IPS DF 4.7 (cell line): Measurements from ENCODE around the gene COBL.
A peak's percentile ranks its signal among the peaks of the same experiment; 100 is the strongest.

ENCODE experiments used
- DNase-seq: peaks from one replicate; pipeline ENCODE4 v3.0.0-alpha.2; 2013; ENCODE audit warnings: low spot score; ENCODE audit errors: extremely low read depth

Gene COBL

DNA sequence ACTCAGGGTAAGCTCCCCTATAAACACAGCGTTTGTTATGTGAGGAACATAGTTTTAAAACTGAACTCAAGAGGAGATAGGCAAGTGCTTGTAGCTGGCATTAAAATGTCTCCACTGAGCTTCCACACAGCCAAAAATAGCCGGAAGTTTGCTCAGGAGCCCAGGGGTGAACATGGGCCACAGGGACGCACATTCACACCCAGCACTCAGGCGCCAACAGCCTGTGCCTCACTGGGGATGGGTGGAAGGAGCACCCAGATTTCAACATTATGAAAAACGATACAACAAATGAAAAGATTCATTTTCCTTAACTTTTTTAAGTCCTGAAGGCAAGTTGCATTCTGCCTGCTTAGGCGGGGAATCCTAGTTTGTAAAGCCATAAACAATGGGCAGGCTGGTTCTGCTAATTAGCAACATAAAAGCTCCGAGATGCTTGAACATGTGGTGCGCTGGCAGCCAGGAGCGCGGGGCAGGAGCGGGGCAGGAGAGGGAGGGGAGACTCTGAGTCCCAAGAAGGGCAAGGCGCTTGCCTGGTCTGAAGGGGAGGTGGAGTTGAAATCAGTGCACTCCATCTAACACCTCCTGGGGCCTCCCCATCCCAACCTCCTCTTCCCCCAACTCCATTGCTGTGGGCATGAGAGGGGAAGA is 235.9 kb downstream of the COBL start:
- peak; percentile 60 for DNase-seq

DNA sequence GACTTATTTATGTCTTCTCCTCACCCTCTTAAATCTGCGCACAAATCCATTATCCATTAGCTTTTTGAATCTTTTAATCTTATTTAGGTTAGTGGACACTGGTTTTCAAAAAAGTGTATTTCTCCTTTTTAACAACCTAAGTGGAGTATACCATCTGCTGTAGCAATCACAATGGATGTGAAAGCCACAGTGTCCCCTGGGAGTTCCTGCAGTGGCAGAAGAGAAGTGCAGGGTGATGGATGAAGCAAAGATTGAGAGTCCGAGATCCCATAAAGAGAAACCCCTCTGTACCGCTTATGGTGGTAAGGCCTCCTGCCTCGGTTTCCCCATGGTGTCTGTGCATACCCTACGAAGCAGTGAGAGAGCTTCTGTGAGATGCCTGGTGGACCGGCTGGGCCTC is 236.4 kb downstream of the COBL start:
- no peak for DNase-seq

DNA sequence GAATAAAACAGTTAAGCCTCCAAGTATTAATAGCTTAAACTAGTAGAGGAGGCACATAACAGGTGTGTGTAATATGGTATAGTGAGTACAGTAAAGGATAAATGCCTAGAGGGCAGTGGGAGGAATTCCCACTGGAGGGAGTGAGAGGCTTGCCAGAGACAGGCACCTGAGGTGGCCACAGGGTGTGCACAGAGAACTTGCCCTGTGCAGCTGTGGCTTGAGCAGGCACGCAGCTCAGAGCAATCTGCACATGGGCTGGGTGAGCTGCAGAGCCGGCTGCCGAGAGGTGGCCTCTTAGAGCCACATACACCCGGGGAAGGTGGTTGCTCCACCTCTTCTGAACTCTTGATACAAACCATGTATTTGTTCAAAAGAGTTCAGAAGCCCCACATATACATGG is 237.1 kb downstream of the COBL start:
- DNase-seq = no peak

DNA sequence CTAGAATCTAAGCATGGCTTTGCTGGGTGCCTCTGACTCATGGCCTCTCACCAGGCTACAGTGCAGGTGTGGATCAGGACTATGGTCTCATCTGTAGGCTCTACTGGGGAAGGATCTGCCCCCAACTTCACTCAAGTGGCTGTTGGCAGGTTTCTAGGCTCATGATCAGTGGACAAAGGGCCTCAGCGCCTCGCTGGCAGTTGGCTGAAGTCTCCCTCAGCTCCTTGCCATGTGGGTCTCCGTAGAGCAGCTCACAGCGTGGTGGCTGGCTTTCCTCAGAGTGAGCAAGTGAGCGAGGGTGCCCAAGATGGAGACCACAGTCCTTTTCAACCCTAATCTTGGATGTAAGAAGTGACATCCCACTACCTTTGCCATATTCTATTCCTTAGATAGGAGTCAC is 238.0 kb downstream of the COBL start:
- no peak for DNase-seq

DNA sequence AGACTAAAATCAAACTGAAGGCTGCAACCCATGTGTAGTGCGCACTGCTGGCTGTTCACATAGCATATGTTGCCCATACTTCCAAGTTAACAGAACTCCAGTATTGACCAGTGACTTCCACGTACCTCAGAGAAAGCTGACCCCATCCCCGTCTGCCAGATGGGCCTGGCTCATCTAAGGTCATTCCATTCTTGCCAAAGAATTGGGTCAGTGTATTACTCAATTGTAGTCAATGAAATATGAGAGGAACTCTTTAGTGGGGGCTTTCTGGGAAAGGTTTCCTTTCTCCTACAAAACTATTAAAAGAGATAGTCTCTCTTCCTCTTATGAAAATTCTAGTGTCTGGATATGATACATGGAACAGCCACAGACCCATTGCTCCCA is 238.6 kb downstream of the COBL start:
- DNase-seq = no peak

DNA sequence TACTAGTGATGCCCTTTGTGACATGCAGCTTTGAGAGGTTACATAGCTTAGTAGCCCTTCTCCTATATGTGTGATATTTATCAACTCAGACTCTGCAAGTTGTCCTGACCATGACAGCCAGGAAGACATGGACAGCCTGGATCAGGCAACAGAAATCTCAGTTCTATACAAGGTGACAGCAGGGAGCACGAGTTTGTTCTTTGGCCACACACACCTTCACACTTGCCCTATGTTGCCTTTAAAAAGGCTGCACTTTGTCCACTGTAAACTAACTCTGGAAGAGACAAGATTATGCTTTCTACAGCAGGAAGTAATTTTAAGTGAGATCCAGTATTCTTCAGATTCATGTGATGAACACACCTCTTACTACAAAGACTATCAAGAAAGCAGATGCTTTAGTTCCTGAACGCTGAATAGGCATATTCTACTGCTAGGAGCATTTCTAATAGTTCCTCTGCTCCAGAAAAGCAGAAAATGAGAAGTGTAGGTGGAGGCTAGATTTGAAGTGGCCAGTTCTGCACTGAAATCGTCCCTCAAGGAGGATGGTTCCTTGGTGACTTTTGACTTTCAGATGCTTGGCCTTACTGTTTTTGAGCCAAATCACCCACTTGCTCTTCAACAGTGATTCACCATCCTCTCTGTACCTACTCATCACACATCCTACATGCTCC is 239.2 kb downstream of the COBL start:
- no peak for DNase-seq

DNA sequence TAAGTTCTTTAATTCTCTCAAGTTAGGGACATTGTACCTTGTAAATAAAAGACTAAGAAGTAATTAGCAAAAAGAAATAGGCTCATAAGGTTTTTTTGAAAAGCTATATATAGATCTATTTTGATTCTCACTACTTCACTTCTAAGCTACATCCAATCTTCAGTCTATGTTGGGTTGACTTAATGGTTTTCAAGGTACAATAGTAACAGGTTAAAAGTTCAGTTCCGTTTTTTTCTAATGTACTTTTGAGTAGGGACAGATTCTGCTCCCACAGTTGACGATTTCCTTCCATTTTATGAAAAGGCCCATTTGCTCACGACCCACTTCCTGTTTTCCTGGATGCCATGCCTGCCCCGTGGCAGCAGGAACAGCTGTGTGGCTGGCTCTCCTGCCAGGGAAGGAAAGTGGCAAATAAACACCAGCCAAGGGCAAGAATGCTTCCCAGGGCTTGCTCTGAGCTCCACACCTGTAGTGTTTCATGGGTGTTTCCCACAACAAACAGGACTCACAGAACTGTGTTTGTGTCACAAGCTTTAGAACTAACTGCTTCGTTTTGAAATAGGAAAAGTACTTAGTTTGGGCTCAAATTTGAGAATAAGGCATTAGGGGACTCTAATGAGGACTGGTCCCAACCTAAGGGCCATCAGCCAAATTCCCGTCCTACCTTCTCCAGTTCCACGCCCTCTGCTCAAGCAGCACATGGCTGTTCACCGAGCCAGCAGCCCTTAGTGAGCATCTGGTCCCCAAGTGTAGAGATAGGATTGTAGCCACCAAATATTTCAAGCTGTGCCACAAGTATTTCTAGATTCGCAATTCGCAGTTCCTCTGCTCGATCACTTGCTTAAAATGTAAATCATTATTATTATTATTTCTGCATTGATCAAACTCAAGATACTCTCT is 240.7 kb downstream of the COBL start:
- no peak for DNase-seq

DNA sequence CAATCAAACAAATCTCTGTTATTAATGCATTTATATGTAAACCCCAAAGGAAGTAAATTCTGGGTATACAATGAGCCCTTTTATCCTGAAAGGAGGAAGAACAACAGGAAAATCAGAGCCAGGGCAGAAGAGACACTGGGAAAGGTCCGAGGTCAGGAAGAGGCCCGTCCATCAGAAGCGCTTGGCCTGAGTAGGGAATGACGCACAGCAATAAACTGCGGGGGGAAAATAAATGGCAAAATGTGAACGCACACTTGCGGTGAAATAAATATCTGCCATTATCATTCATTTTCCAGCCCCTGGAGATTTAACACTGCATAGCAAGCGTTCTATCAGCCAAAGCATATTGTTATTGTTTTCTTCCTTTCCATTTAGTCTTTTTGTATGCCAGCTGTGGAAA is 243.4 kb downstream of the COBL start:
- DNase-seq = no peak

DNA sequence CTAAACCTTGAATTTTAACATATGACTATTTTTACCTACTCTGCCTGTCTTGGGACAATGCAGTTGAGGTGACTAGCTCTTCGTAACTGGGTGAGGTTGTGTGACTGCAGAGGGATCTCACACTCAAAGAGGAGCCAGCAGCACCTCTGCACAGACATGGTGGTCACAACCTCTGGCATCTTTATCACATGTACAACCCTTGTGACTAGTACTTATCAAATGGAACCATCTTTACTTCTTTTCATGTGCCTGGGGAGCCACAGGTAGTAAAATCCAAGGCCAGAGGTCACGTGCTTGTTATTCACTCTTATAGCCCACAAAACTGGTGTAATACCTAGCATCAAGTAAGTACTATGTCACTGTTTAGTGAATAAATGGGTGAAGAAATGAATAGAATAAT is 244.3 kb downstream of the COBL start:
- no peak for DNase-seq

DNA sequence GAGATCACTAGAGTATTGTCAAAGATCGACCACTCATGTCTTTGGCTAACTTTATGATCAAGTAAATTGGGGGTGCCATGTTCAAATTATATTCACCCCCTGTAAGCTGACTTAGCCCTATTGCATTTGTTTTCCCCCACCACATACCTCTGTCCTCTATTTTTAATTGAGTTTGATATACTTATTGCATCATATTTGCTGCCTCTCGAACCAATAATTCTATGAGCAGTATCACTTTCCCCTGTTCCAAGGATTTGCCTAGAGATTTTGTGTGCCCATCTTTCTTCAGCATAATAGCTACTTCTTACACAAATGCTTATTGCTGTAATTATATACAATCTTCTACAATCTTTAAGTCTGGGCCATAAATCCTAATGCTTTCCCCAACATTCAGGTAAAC is 245.2 kb downstream of the COBL start:
- no peak for DNase-seq

DNA sequence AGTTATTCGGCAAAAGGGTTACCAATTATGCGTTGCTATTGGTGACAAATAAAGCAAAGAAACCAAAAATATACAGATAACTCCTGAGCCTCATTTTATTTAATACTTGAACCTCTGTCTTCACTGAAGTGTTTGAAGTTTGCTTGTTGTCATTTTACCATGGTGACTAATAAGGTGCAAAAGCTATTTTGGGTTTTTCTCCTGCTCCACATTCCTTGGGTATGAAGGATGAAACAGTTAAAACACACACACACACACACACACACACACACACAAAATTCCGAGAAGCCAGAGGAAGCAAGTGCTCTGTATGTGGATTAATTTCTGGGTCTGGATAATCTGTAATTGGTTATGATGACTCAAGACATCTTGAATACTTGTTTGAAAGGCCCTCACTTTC is 246.5 kb downstream of the COBL start:
- no peak for DNase-seq

DNA sequence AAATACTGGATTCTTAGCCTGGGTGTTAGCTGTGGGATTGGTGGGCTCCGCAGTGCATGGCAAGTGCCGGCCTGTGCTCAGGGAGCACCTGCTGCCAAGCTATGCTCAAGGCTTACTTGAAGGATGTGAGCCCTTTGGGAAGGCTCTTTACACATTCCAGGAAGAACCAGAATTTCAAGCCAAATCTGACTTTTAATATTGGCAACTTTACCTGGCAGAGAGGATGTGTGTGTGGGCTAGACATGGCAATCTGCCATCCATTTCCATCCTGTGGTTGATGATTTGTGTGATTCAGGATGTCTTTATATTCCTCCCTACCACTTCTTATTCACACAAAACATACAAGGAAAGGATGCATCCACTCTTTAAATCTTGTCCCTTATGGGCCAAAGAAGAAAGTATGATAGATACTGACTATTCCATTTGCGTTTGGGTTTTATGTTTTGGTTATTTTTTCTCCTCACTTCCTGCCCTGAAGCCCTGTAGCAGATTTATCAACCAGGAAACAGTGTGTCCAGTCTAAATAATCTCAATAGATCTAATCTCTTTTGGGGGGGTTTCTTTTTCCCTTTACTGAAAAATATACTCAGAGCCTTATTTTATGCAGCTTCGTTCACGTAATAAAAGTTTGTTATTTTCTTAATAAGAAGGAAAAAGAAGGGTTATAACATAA is 247.1 kb downstream of the COBL start:
- DNase-seq = no peak

DNA sequence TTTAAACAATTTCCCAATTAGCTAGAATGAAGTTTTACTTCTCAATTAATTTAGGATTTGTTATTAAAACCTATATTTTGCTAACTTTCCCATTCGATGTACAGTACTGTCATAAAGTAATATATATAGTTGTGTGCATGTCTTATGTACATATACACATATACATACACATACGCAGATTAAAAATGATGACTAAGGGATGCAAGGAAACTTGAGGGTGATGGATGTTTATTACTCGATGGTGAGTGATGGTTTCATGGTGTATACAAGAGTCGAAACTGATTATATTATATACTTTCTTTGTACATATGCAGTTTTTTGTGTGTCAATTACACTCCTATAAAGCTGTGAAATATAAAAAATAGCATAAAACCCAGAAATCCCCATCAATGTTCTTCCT is 248.2 kb downstream of the COBL start:
- no peak for DNase-seq

DNA sequence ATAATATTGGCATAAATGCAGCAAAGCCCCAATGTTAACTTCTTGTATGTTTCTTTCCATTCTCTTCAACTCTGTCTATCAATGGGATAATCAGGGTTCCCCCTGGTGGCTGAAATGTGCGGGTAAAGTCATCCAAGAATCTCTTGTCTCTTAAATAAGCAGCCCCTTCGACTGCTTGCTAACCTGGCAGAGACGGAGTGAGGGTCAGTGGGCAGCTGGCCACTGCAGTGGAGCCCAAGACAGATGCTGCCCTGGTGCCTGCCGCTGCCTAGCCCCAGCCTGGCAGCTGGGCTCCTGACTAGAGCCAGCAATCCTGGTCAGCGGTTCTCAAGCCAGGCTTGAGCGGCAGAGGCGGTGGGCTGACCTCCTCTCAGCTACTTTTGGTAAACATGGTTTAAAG is 248.9 kb downstream of the COBL start:
- peak; percentile 60 for DNase-seq

DNA sequence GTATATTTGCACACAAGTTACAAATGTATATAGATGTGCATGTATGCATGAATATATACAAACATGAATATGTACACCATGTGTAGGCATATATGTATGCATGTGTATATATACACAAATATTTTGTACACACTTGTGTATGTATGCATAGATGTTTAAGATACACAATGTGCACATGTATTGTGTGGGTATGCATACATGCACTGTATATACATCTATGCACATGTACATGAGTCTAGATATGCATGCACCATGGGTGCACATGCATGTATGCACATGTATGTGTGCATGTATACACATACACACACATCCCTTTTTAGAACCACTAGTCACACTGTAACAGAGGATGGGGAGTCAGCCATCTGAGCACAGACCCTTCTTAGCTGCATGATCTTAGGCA is 249.4 kb downstream of the COBL start:
- DNase-seq = no peak

DNA sequence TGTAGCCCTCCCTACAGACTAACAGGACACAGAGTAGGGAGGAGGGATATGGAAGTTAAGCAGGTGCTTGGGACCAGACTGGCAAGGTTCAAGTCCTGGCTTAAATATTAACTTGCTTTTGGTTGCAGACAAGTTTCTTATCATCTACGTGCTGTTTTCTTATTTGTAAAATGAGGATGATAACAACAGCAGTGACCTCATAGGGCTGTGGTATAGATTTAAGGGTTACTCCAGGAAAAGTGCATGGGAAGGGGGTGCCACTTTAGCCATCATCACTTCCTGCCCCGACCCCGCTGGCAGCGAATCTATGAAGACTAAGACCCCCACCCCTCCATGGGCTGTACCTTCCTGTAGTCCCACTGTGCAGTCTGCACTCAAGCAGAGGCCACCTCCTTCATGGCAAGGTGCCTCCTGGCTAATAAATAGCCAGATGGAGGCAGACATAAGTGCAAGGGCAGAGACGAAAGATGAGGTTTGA is 250.2 kb downstream of the COBL start:
- DNase-seq = no peak

DNA sequence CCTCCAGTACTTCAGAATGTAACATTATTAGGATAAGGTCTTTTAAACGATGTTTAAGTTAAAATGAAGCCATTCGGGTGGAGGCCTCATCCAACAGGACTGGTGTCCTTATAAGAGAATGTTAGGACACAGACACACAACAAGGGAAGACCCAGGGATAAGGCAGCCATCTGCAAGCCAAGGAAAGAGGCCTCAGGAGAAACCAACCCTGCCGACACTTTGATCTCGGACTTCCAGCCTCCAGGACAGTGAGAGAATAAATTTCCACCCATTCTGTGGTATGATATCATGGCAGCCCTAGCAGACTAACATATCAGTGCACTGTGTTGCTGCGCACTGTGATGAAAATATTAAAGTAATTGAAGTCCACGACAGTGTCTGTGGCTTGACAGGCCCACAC is 250.8 kb downstream of the COBL start:
- DNase-seq = no peak

DNA sequence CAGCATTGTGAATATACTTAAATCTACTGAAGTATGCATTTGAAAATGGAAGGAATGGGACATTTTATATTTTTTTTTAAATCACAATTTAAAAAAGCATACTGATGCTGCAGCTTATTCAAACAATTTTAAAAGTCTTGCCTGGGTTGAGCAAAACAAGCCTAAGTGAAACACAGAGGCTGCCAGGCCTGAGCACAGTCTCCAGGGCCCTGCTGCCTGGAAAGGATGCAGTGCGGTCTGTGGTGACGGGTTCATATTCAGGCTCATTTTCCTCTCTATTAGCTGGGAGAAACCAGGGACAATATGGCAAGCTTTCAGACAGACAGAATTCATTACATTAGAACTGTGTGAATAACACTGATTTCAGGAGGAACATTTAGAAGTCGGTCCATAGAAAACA is 251.9 kb downstream of the COBL start:
- no peak for DNase-seq

DNA sequence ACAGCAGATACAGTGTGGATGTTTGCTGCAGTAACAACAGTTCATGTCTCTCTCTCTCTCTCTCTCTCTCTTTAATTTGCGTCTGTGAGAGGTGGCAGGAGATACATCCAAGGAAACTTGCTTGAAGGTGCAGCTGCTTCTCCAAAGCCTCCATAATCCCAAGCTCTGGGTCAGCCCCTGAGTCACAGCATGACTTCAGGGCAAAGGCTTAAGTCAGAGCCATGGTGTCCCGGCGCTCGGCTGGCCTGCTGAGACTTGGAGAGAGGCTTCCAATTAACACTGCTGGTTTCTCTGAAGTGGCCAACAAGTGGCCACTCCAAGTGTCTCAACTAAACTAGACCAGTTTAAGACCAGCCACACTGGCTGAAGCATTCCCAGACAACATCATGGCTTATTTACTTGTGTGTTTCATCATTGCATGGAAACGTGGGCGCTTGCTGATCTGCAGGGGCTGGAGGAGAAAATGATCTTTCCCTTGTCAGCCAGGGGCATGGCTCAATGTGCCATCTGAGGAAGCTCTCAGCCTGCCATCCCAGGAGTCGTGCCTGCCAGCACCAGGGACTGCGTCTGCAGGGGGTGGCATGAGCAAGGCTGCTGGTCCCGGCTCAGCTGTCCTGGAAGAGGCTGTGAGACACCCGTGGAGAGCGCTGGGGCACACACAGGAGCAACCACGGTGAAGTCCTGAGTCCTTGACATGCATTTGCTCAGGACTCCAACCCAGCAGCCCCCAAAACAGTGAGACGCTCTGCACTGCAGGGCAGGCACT is 254.2 kb downstream of the COBL start:
- no peak for DNase-seq

DNA sequence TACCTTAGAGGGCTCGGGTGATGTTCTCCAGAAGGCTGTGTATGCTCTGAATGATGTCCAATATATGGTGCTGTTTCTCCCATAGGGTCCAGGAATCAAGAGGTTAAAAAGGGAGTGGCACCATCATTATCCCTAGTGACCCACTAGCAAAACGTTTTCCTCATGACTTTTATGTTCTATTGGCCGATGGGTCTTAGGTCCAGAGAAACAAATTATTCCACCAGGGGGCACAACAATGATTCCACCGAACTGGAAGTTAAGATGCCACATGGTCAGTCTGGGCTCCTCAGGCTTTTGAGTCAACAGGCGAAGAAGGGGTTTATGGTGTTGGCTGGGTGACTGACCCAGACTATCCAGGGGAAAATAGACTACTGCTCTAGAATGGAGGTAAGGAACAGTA is 256.1 kb downstream of the COBL start:
- no peak for DNase-seq

DNA sequence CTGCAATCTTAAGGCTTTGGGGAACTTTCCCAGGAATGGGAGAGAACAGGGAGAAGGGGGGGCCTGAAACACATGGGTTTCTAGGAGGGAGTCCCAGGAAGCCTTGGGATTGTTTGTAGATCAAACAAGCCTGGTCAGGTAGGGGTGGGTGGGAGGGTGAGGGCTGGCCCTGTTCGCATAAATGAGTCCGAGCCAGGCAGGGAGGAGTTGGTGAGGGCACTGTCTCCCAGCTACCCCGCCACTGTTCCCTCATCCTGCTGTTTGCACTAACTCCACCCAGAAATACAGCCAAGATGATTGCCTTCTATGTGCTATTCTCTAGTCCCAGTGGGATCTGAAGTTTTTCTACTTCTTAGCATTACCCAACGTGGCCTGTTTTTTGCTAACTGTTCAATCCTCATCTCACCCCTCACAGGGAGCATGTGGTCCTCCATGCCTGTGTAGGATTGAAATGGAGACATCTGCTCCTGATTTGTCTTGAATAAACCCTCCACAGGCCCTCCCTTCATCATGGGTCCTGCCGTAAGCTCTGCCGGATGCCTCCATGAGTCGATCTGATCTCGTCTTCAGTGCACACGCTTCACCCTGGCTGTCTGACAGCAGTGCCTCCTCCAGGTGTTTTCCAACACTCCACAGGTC is 257.0 kb downstream of the COBL start:
- no peak for DNase-seq
